ENCODE data around the gene SEMA5A. TPM values are rescaled to one million over a fixed set of nuclear protein-coding genes. Genes with fewer than 3 reads are reported as not detected.
A peak's percentile ranks its signal among the peaks of the same experiment; 100 is the strongest.

Gene SEMA5A
- total RNA-seq, 1 experiment from 2014 or later, result 34.3 TPM

DNA sequence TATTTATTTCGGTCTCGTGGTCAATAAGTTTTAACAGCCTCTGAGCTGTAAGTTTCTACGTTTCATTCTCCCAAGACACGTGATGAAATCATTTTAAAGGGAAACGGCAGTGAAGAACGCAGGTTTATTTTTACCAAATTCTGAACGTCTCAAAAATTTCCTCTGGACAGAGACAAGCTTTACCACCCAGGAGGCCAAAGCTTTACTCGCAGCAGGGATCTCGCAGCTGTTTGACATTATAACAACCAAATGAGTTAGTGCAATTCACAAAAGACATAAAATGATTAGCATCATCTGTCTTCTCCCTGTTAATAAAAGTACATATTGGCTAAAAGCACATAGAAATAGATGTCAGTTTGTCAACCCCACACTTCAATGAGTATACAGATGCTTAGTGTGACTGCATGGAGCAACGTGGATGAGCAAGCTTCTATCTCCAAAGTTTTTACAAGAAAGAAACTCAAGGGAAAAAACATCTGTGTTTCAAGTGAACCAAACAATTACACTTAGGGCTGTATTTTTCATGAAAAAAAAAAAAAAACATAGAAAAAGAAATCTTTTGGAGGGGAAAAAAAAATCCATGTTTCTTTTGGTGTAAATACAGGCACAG lies 2.5 kb downstream of the SEMA5A start:
- no peaks in the 10 kb centered on the region for H3K27me3 Mint-ChIP-seq (ENCODE audit: insufficient read depth, unreplicated experiment)
- Histone ChIP-seq H3K36me3 (ENCODE audit: control insufficient read depth, insufficient read depth, low read length) (no peaks in the 10 kb centered on the region), H3K9me3 (no peaks in the 10 kb centered on the region), H3K4me3 (ENCODE audit: low read depth, low read length) (no peak overlapping the region), H3K27me3 (replicated peaks; ENCODE audit: control insufficient read depth, insufficient read depth, low read length) (no peaks in the 10 kb centered on the region), H3K4me1 (no peaks in the 10 kb centered on the region)
- CTCF ChIA-PET, result interaction anchor here (0.7 to 2.0 kb wide), 2 partner anchors 307 to 387 kb away, joined by 3 to 5 read pairs; no protein-coding TSS in a partner anchor
- POLR2A ChIA-PET, result no interaction called here
- H3K4me1 Mint-ChIP-seq (ENCODE audit: low read depth, unreplicated experiment), result peaks cover 6% of the 10 kb centered on the region
- peak overlapping the region; percentile 96 for H3K4me3 Mint-ChIP-seq (ENCODE audit: unreplicated experiment)
- DNase-seq, result no peak
- H3K27ac Mint-ChIP-seq (ENCODE audit: unreplicated experiment), result peak overlapping the region; percentile 56
- intact Hi-C loops (cut with micrococcal nuclease; ENCODE audit: unreplicated experiment), result loop anchor here (5.0 kb wide), 1 partner anchor 604 kb away; no protein-coding TSS in a partner anchor
- H3K36me3 Mint-ChIP-seq (ENCODE audit: insufficient read depth, unreplicated experiment), result peaks cover 49% of the 10 kb centered on the region
- no peaks in the 10 kb centered on the region for H3K9me3 Mint-ChIP-seq (ENCODE audit: unreplicated experiment)
- TF ChIP-seq, protein P1, sequence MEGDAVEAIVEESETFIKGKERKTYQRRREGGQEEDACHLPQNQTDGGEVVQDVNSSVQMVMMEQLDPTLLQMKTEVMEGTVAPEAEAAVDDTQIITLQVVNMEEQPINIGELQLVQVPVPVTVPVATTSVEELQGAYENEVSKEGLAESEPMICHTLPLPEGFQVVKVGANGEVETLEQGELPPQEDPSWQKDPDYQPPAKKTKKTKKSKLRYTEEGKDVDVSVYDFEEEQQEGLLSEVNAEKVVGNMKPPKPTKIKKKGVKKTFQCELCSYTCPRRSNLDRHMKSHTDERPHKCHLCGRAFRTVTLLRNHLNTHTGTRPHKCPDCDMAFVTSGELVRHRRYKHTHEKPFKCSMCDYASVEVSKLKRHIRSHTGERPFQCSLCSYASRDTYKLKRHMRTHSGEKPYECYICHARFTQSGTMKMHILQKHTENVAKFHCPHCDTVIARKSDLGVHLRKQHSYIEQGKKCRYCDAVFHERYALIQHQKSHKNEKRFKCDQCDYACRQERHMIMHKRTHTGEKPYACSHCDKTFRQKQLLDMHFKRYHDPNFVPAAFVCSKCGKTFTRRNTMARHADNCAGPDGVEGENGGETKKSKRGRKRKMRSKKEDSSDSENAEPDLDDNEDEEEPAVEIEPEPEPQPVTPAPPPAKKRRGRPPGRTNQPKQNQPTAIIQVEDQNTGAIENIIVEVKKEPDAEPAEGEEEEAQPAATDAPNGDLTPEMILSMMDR (IDR thresholded peaks at IDR 0.05; ENCODE audit: insufficient read depth in 1 of 2, low read depth in 1 of 2, low read length in 1 of 2, severe bottlenecking in 1 of 2, unreplicated experiment in 1 of 2), result no peak
- no TSS peak for BruUV-seq (replicated peaks)

DNA sequence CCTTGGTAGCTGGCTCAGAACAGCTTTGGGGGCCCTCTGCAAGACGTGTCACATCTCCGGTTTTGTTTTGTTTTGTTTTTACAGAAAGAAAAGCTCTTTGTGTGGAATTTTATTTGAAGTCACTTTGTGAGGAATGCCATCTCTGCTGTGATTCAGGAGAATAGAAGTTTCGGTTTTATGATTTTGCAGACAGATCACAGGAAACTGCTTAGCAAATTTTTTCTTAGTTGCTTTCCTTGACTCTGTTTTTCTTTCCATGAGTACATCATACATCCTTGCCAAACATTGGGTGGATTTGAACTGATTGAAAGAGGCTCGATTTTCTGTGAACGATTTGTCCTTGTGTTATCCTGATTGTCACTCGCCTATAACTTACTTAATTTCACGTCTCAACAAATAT lies 5.1 kb downstream of the SEMA5A start:
- peaks cover 6% of the 10 kb centered on the region for H3K4me1 Mint-ChIP-seq (ENCODE audit: low read depth, unreplicated experiment)
- no peaks in the 10 kb centered on the region for H3K27me3 Mint-ChIP-seq (ENCODE audit: insufficient read depth, unreplicated experiment)
- H3K4me3 Mint-ChIP-seq (ENCODE audit: unreplicated experiment), result no peak overlapping the region
- no peak for DNase-seq
- intact Hi-C loops (cut with micrococcal nuclease; ENCODE audit: unreplicated experiment), result loop anchor here (5.0 kb wide), 1 partner anchor 607 kb away; no protein-coding TSS in a partner anchor
- H3K36me3 Mint-ChIP-seq (ENCODE audit: insufficient read depth, unreplicated experiment), result peaks cover 51% of the 10 kb centered on the region
- no peaks in the 10 kb centered on the region for H3K4me1 ChIP-seq
- BruUV-seq (replicated peaks), result no TSS peak
- TF ChIP-seq, protein P1 (IDR thresholded peaks at IDR 0.05; ENCODE audit: insufficient read depth in 1 of 2, low read depth in 1 of 2, low read length in 1 of 2, severe bottlenecking in 1 of 2, unreplicated experiment in 1 of 2), result no peak
- H3K27me3 ChIP-seq (replicated peaks; ENCODE audit: control insufficient read depth, insufficient read depth, low read length), result no peaks in the 10 kb centered on the region
- H3K36me3 ChIP-seq (ENCODE audit: control insufficient read depth, insufficient read depth, low read length), result no peaks in the 10 kb centered on the region
- H3K9me3 ChIP-seq, result no peaks in the 10 kb centered on the region
- no peak overlapping the region for H3K4me3 ChIP-seq (ENCODE audit: low read depth, low read length)
- no peaks in the 10 kb centered on the region for H3K9me3 Mint-ChIP-seq (ENCODE audit: unreplicated experiment)
- no peak overlapping the region for H3K27ac Mint-ChIP-seq (ENCODE audit: unreplicated experiment)
- CTCF ChIA-PET, result no interaction called here
- POLR2A ChIA-PET, result no interaction called here

DNA sequence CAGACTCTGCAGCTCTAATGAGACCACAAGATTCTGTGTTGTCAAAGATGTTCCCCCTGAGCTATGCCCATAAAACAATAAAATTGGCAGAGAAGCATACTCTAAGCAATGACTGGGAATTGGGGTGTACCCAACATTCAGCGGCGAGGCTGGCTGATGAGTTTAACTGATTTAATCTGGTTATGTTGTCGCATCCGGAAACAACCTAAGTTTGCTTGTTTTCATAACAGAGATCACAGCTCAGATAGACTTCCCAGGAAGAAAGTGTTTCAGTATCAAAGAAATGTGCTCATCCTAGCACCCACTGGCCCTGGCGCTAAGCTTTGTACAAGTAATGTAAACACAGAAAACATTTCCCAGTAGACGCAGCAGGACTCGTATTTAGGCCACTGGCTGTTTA lies 7.4 kb downstream of the SEMA5A start:
- Histone ChIP-seq H3K27me3 (replicated peaks; ENCODE audit: control insufficient read depth, insufficient read depth, low read length) (no peaks in the 10 kb centered on the region), H3K4me3 (ENCODE audit: low read depth, low read length) (no peak overlapping the region), H3K36me3 (ENCODE audit: control insufficient read depth, insufficient read depth, low read length) (no peaks in the 10 kb centered on the region), H3K4me1 (no peaks in the 10 kb centered on the region), H3K9me3 (no peaks in the 10 kb centered on the region)
- Mint-ChIP-seq H3K4me1 (ENCODE audit: low read depth, unreplicated experiment) (peaks cover 23% of the 10 kb centered on the region), H3K36me3 (ENCODE audit: insufficient read depth, unreplicated experiment) (peaks cover 59% of the 10 kb centered on the region), H3K27me3 (ENCODE audit: insufficient read depth, unreplicated experiment) (no peaks in the 10 kb centered on the region), H3K9me3 (ENCODE audit: unreplicated experiment) (no peaks in the 10 kb centered on the region), H3K4me3 (ENCODE audit: unreplicated experiment) (no peak overlapping the region), H3K27ac (ENCODE audit: unreplicated experiment) (no peak overlapping the region)
- TF ChIP-seq, protein P1 (IDR thresholded peaks at IDR 0.05; ENCODE audit: insufficient read depth in 1 of 2, low read depth in 1 of 2, low read length in 1 of 2, severe bottlenecking in 1 of 2, unreplicated experiment in 1 of 2), result no peak
- ChIA-PET POLR2A (interaction anchor here (0.7 kb wide), 1 partner anchor 126 kb away, joined by 3 read pairs; no protein-coding TSS in a partner anchor), CTCF (no interaction called here)
- intact Hi-C loops (cut with micrococcal nuclease; ENCODE audit: unreplicated experiment), result no loop called here
- BruUV-seq (replicated peaks), result no TSS peak
- DNase-seq, result no peak
